IMR-90 (cell line): Measurements from ENCODE around the gene CHRM4. TPM values are rescaled to one million over a fixed set of nuclear protein-coding genes. Genes with fewer than 3 reads are reported as not detected.
A peak's percentile ranks its signal among the peaks of the same experiment; 100 is the strongest.

Experiments
- ATAC-seq: fragments of 200-7000 bp; cut with Tn5 transposase; 2 replicates; pipeline ENCODE4 v1.9.1; 2020; ENCODE audit warnings: low read depth, mild to moderate bottlenecking, moderate library complexity
- BruUV-seq: library from RNA; stranded (reverse); fragments of 400-500 nt; replicated peaks from 2 replicates; lab custom pipeline; 2021; lab: Mats Ljungman, UMichigan
- CTCF ChIA-PET: fragments of 300-600 bp; formaldehyde crosslinking; extraction: SDS; loops from one replicate; lab custom pipeline; 2021; ENCODE audit warnings: antibody characterized with exemption; lab: Yijun Ruan, JAX
- POLR2A ChIA-PET: fragments of 300-600 bp; sonication (Branson Sonifier 250); formaldehyde crosslinking; loops from one replicate; lab custom pipeline; 2022; ENCODE audit warnings: antibody characterized with exemption; ENCODE audit not compliant: unreplicated experiment; lab: Charles Lee
- DNase-seq: peaks from one replicate; pipeline ENCODE4 v3.0.0; 2013
- H2AFZ ChIP-seq: replicated peaks from 2 replicates; pipeline ENCODE3; 2013; ENCODE audit warnings: low read length, mild to moderate bottlenecking; ENCODE audit not compliant: poor library complexity
- H2AK5ac ChIP-seq: 2 replicates; pipeline ENCODE4 v1.6.1; 2013; ENCODE audit warnings: low read depth, low read length, inconsistent platforms
- H2AK9ac ChIP-seq: replicated peaks from 2 replicates; pipeline ENCODE3; 2013; ENCODE audit warnings: mild to moderate bottlenecking, low read depth, low read length, moderate library complexity; ENCODE audit not compliant: poor library complexity
- H2BK120ac ChIP-seq: 2 replicates; pipeline ENCODE4 v1.6.1; 2013; ENCODE audit warnings: low read depth, low read length, inconsistent platforms
- H2BK15ac ChIP-seq: 3 replicates; pipeline ENCODE4 v1.6.1; 2013; ENCODE audit warnings: low read depth, low read length, inconsistent platforms
- H2BK20ac ChIP-seq: 2 replicates; pipeline ENCODE4 v1.6.1; 2013; ENCODE audit warnings: low read depth, mild to moderate bottlenecking, inconsistent platforms, low read length, moderate library complexity
- H2BK5ac ChIP-seq: 2 replicates; pipeline ENCODE4 v1.6.1; 2013; ENCODE audit warnings: mild to moderate bottlenecking, low read depth, low read length, inconsistent platforms; ENCODE audit not compliant: poor library complexity, severe bottlenecking
- H3K14ac ChIP-seq: replicated peaks from 2 replicates; pipeline ENCODE4 v1.6.1; 2013; ENCODE audit warnings: low read depth, low read length, inconsistent platforms
- H3K18ac ChIP-seq: 2 replicates; pipeline ENCODE4 v1.6.1; 2013; ENCODE audit warnings: low read depth, low read length, control low read depth
- H3K23ac ChIP-seq: 2 replicates; pipeline ENCODE4 v1.6.1; 2013; ENCODE audit warnings: low read depth, low read length, inconsistent platforms
- H3K27ac ChIP-seq: 2 replicates; pipeline ENCODE4 v1.5.1; 2013; ENCODE audit warnings: mild to moderate bottlenecking, control low read depth, low read length; ENCODE audit not compliant: insufficient read depth
- H3K27me3 ChIP-seq: 2 replicates; pipeline ENCODE4 v1.6.1; 2013; ENCODE audit warnings: low read length; ENCODE audit not compliant: control insufficient read depth, insufficient read depth
- H3K36me3 ChIP-seq: 2 replicates; pipeline ENCODE4 v1.6.1; 2013; ENCODE audit warnings: low read length, mixed read lengths; ENCODE audit not compliant: control insufficient read depth, insufficient read depth
- H3K4ac ChIP-seq: 2 replicates; pipeline ENCODE4 v1.6.1; 2013; ENCODE audit warnings: low read depth, low read length, inconsistent platforms
- H3K4me1 ChIP-seq: 2 replicates; pipeline ENCODE4 v1.6.1; 2013; ENCODE audit warnings: low read length, mixed read lengths; ENCODE audit not compliant: control insufficient read depth, insufficient read depth
- H3K4me2 ChIP-seq: 2 replicates; pipeline ENCODE4 v1.6.1; 2013; ENCODE audit warnings: low read depth, mild to moderate bottlenecking, control low read depth, low read length, moderate library complexity
- H3K4me3 ChIP-seq: 2 replicates; pipeline ENCODE4 v1.5.1; 2013; ENCODE audit warnings: low read depth, mild to moderate bottlenecking, control low read depth, low read length, moderate library complexity; ENCODE audit not compliant: insufficient read depth
- H3K56ac ChIP-seq: 2 replicates; pipeline ENCODE4 v1.6.1; 2013; ENCODE audit warnings: low read length, inconsistent platforms; ENCODE audit not compliant: insufficient read depth; ENCODE audit errors: extremely low read depth
- H3K79me1 ChIP-seq, 2 experiments: 2 replicates each; pipeline ENCODE4 v1.6.1; 2013; ENCODE audit warnings: low read length in 2 of 2, inconsistent platforms in 1 of 2, low read depth in 1 of 2
- H3K9ac ChIP-seq: 2 replicates; pipeline ENCODE4 v1.6.1; 2013; ENCODE audit warnings: low read depth, low read length, control low read depth
- H3K9me1 ChIP-seq: 2 replicates; pipeline ENCODE4 v1.6.1; 2013; ENCODE audit warnings: low read length, inconsistent platforms; ENCODE audit not compliant: insufficient read depth
- H3K9me3 ChIP-seq: 2 replicates; pipeline ENCODE4 v1.6.1; 2013; ENCODE audit warnings: low read length; ENCODE audit not compliant: control insufficient read depth, insufficient read depth
- H4K20me1 ChIP-seq: 2 replicates; pipeline ENCODE4 v1.6.1; 2013; ENCODE audit warnings: low read length, inconsistent platforms; ENCODE audit not compliant: insufficient read depth
- H4K5ac ChIP-seq: 2 replicates; pipeline ENCODE4 v1.6.1; 2013; ENCODE audit warnings: mild to moderate bottlenecking, low read depth, low read length, control low read depth
- H4K8ac ChIP-seq, 2 experiments: 2 replicates each; pipeline ENCODE4 v1.6.1; 2013; ENCODE audit warnings: low read depth in 2 of 2, low read length in 2 of 2, control low read depth in 1 of 2, inconsistent platforms in 1 of 2
- H4K91ac ChIP-seq: 2 replicates; pipeline ENCODE4 v1.6.1; 2013; ENCODE audit warnings: low read depth, low read length, inconsistent platforms; ENCODE audit not compliant: insufficient read depth
- CEBPB ChIP-seq: IDR thresholded peaks from 2 replicates; pipeline ENCODE4 v1.6.1; 2012; ENCODE audit warnings: low read depth, low read length, improper control_type of control experiment
- CHD1 ChIP-seq: IDR thresholded peaks from 2 replicates; pipeline ENCODE4 v1.6.1; 2012; ENCODE audit warnings: low read depth, low read length, improper control_type of control experiment
- MAFK ChIP-seq: IDR thresholded peaks from 2 replicates; pipeline ENCODE4 v1.6.1; 2012; ENCODE audit warnings: low read depth, low read length, improper control_type of control experiment
- MAZ ChIP-seq: IDR thresholded peaks from 2 replicates; pipeline ENCODE4 v1.6.1; 2012; ENCODE audit warnings: low read depth, mild to moderate bottlenecking, low read length, improper control_type of control experiment, moderate library complexity, borderline replicate concordance
- NFE2L2 ChIP-seq: fragments of 150-350 bp; IDR thresholded peaks from 2 replicates; pipeline ENCODE4 v1.6.1; 2016; ENCODE audit warnings: low read depth, mild to moderate bottlenecking, low read length
- POLR2A ChIP-seq: IDR thresholded peaks from 2 replicates; pipeline ENCODE4 v1.6.1; 2012; ENCODE audit warnings: mild to moderate bottlenecking, low read depth, low read length
- RAD21 ChIP-seq: IDR thresholded peaks from 2 replicates; pipeline ENCODE4 v1.6.1; 2012; ENCODE audit warnings: low read length, improper control_type of control experiment
- RCOR1 ChIP-seq: IDR thresholded peaks from 2 replicates; pipeline ENCODE4 v1.6.1; 2012; ENCODE audit warnings: mild to moderate bottlenecking, low read length, improper control_type of control experiment; ENCODE audit not compliant: insufficient replicate concordance
- WGBS, 2 experiments: methylation state at CpG; one replicate each; pipeline versions ENCODE4 v1.1.5 to v1.1.7; 2013; ENCODE audit warnings: missing lambda C conversion rate in 2 of 2; ENCODE audit not compliant: insufficient read length in 1 of 2; ENCODE audit errors: extremely low coverage in 2 of 2; 5-methylcytosine and 5-hydroxymethylcytosine counted together
- dilution Hi-C: fragments of 300-500 bp; cut with HindIII; formaldehyde crosslinking; loops from one replicate; pipeline ENCODE4 v1.14.3; 2018; ENCODE audit warnings: low sequenced_read_pairs; ENCODE audit not compliant: unreplicated experiment
- in situ Hi-C: fragments of 300-500 bp; cut with MboI; formaldehyde crosslinking; loops from 3 replicates; pipeline ENCODE4 v1.14.3; 2019; ENCODE audit warnings: low sequenced_read_pairs, inconsistent platforms, mixed read lengths
- intact Hi-C: fragments of 100-400 bp; cut with micrococcal nuclease; formaldehyde crosslinking; loops from 2 replicates; pipeline ENCODE4 v1.10.0; 2022
- polyA plus RNA-seq, 3 experiments: library from polyadenylated mRNA; depleted of rRNA; stranded (reverse); fragments of >200 nt; gene quantifications; 2 replicates each; pipeline ENCODE4 v1.2.3, GENCODE V29; 2012; ENCODE audit warnings: low replicate concordance in 1 of 3
- total RNA-seq: library from RNA; depleted of rRNA; stranded (reverse); fragments of >200 nt; gene quantifications from 2 replicates; pipeline ENCODE4 v1.2.3, GENCODE V29; 2012

The CHRM4 gene
- total and polyA plus RNA-seq, 2 of the 4 experiments (the other 2 are of a cell fraction): 0.09 to 0.18 TPM

GRCh38 chr11:46404476-46405017 is 13.0 kb upstream of the CHRM4 start (continued):
- TF ChIP-seq MAZ: no peak

- intact Hi-C loops: no loop called here
- Histone ChIP-seq H3K4me3 (no peak overlapping the region), H3K14ac (no peak overlapping the region), H3K9ac (no peak overlapping the region), H4K5ac (no peak overlapping the region), H2BK120ac (no peak overlapping the region), H3K27ac (no peak overlapping the region), H4K8ac (no peak overlapping the region), H3K9me3 (no peaks in the 10 kb centered on the region), H3K4ac (no peak overlapping the region), H2AFZ (no peak overlapping the region), H3K18ac (no peak overlapping the region), H2BK5ac (no peak overlapping the region), H3K4me1 (peaks cover 8% of the 10 kb centered on the region; the same call in 1 of the 2 replicates), H2AK9ac (no peak overlapping the region), H3K36me3 (peaks cover 18% of the 10 kb centered on the region), H3K56ac (no peak overlapping the region), H4K91ac (no peak overlapping the region), H3K23ac (0 out of 2 replicates have a peak overlapping the region, but pooled peaks have one; percentile 38), H3K9me1 (peaks cover 15% of the 10 kb centered on the region), H2BK15ac (no peak overlapping the region), H3K4me2 (no peak overlapping the region), H3K27me3 (no peaks in the 10 kb centered on the region), H4K20me1 (no peaks in the 10 kb centered on the region; the same call in none of the 2 replicates), H2BK20ac (no peak overlapping the region), H2AK5ac (no peak overlapping the region), H3K79me1 (peaks cover 0 to 12% of the 10 kb centered on the region in 2 experiments; a peak in 2 of 4 replicates)
- POLR2A ChIA-PET: interaction anchor here (0.6 kb wide), 1 partner anchor 297 kb away, joined by 4 read pairs; the partner anchor contains the start of gene ARHGAP1
- WGBS, 2 experiments: 67% methylated on average over 2 of the region's 6 CpGs; no CpG with 5 or more reads in 1 of the 2 experiments
- BruUV-seq: no TSS peak
- dilution Hi-C loops: no loop called here
- in situ Hi-C loops: no loop called here
- CTCF ChIA-PET: no interaction called here
- TF ChIP-seq CHD1 (no peak), NFE2L2 (no peak), CEBPB (no peak), MAFK (peak; percentile 66), RAD21 (no peak), RCOR1 (no peak), POLR2A (no peak)
- ATAC-seq: no peak
- no peak for DNase-seq
Measured at GRCh38 chr11:46402957-46403902, 11.7 kb upstream of the CHRM4 start.
